ENCODE data around the gene PGLYRP4. TPM values are rescaled to one million over a fixed set of nuclear protein-coding genes. Genes with fewer than 3 reads are reported as not detected.

The PGLYRP4 gene
- total RNA-seq, 2 experiments from 2014 or later, result not detected

GRCh38 chr1:153366261-153366660 lies 17.6 kb upstream of the PGLYRP4 start:
- no peak for DNase-seq (ENCODE audit: low spot score)
- no peaks in the 10 kb centered on the region for H3K9me3 ChIP-seq (ENCODE audit: low read length)
- no peaks in the 10 kb centered on the region for H3K36me3 ChIP-seq (ENCODE audit: insufficient read depth, low read length)
- BruUV-seq (replicated peaks), result no TSS peak
- no peak overlapping the region for H3K27ac ChIP-seq (ENCODE audit: low read depth, low read length, poor library complexity, severe bottlenecking)
- no peak overlapping the region for H3K4me2 ChIP-seq (ENCODE audit: low read length)
- CTCF ChIA-PET (ENCODE audit: unreplicated experiment), result no interaction called here
- TF ChIP-seq EZH2phosphoT487 (IDR thresholded peaks at IDR 0.05; ENCODE audit: borderline replicate concordance, low read depth, low read length), result no peak
- TF ChIP-seq, protein P1, sequence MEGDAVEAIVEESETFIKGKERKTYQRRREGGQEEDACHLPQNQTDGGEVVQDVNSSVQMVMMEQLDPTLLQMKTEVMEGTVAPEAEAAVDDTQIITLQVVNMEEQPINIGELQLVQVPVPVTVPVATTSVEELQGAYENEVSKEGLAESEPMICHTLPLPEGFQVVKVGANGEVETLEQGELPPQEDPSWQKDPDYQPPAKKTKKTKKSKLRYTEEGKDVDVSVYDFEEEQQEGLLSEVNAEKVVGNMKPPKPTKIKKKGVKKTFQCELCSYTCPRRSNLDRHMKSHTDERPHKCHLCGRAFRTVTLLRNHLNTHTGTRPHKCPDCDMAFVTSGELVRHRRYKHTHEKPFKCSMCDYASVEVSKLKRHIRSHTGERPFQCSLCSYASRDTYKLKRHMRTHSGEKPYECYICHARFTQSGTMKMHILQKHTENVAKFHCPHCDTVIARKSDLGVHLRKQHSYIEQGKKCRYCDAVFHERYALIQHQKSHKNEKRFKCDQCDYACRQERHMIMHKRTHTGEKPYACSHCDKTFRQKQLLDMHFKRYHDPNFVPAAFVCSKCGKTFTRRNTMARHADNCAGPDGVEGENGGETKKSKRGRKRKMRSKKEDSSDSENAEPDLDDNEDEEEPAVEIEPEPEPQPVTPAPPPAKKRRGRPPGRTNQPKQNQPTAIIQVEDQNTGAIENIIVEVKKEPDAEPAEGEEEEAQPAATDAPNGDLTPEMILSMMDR (conservative IDR thresholded peaks at IDR 0.05; ENCODE audit: low read length), result no peak
- H3K4me1 ChIP-seq (ENCODE audit: insufficient read depth, low read length, poor library complexity, severe bottlenecking), result no peaks in the 10 kb centered on the region
- no peaks in the 10 kb centered on the region for H4K20me1 ChIP-seq (ENCODE audit: insufficient read depth, low read length)
- no peak overlapping the region for H3K4me3 ChIP-seq (ENCODE audit: low read depth, low read length, poor library complexity, severe bottlenecking)
- H3K9me2 ChIP-seq (ENCODE audit: insufficient read depth, low read length), result no peaks in the 10 kb centered on the region
- intact Hi-C loops (cut with micrococcal nuclease; ENCODE audit: unreplicated experiment), result no loop called here
- POLR2A ChIA-PET, result no interaction called here
- H3K79me2 ChIP-seq (ENCODE audit: insufficient read depth, low read depth, low read length), result no peaks in the 10 kb centered on the region
- no peak overlapping the region for H2AFZ ChIP-seq (ENCODE audit: low read length)

DNA sequence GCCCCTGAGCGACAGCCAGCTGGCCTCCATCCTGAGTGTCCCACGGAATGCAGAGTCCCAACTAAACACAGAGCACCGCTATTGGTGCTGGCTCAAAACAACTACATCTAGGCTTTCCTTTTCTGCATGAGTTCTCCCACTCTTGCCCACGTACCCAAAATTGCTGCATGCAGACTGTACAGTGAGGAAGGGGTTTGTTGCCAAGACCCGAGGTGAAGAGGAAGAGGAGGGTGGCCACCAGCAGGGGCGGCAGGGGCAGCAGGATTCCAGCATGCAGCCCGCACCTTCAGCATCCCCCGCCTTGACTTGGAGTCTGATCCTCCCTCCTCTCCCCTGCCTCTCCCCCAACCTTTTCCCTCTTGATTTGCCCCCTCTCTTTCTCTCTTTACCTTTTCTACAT lies 17.1 kb upstream of the PGLYRP4 start:
- intact Hi-C loops (cut with micrococcal nuclease; ENCODE audit: unreplicated experiment), result no loop called here
- H3K9me2 ChIP-seq (ENCODE audit: insufficient read depth, low read length), result no peaks in the 10 kb centered on the region
- CTCF ChIA-PET (ENCODE audit: unreplicated experiment), result no interaction called here
- H2AFZ ChIP-seq (ENCODE audit: low read length), result no peak overlapping the region
- no peaks in the 10 kb centered on the region for H3K4me1 ChIP-seq (ENCODE audit: insufficient read depth, low read length, poor library complexity, severe bottlenecking)
- no peak overlapping the region for H3K4me2 ChIP-seq (ENCODE audit: low read length)
- no peak overlapping the region for H3K27ac ChIP-seq (ENCODE audit: low read depth, low read length, poor library complexity, severe bottlenecking)
- no peak overlapping the region for H3K4me3 ChIP-seq (ENCODE audit: low read depth, low read length, poor library complexity, severe bottlenecking)
- DNase-seq (ENCODE audit: low spot score), result no peak
- no peaks in the 10 kb centered on the region for H3K36me3 ChIP-seq (ENCODE audit: insufficient read depth, low read length)
- H4K20me1 ChIP-seq (ENCODE audit: insufficient read depth, low read length), result no peaks in the 10 kb centered on the region
- POLR2A ChIA-PET, result no interaction called here
- no peaks in the 10 kb centered on the region for H3K79me2 ChIP-seq (ENCODE audit: insufficient read depth, low read depth, low read length)
- no TSS peak for BruUV-seq (replicated peaks)
- TF ChIP-seq EZH2phosphoT487 (IDR thresholded peaks at IDR 0.05; ENCODE audit: borderline replicate concordance, low read depth, low read length), result no peak
- TF ChIP-seq, protein P1 (conservative IDR thresholded peaks at IDR 0.05; ENCODE audit: low read length), result no peak
- H3K9me3 ChIP-seq (ENCODE audit: low read length), result no peaks in the 10 kb centered on the region

GRCh38 chr1:153364766-153365666 lies 16.4 kb upstream of the PGLYRP4 start:
- ChIA-PET CTCF (ENCODE audit: unreplicated experiment) (no interaction called here), POLR2A (no interaction called here)
- Histone ChIP-seq H3K4me2 (ENCODE audit: low read length) (no peak overlapping the region), H3K4me3 (ENCODE audit: low read depth, low read length, poor library complexity, severe bottlenecking) (no peak overlapping the region), H4K20me1 (ENCODE audit: insufficient read depth, low read length) (no peaks in the 10 kb centered on the region), H3K27ac (ENCODE audit: low read depth, low read length, poor library complexity, severe bottlenecking) (no peak overlapping the region), H3K36me3 (ENCODE audit: insufficient read depth, low read length) (no peaks in the 10 kb centered on the region), H3K9me3 (ENCODE audit: low read length) (no peaks in the 10 kb centered on the region), H3K9me2 (ENCODE audit: insufficient read depth, low read length) (no peaks in the 10 kb centered on the region), H2AFZ (ENCODE audit: low read length) (no peak overlapping the region), H3K4me1 (ENCODE audit: insufficient read depth, low read length, poor library complexity, severe bottlenecking) (no peaks in the 10 kb centered on the region), H3K79me2 (ENCODE audit: insufficient read depth, low read depth, low read length) (no peaks in the 10 kb centered on the region)
- no TSS peak for BruUV-seq (replicated peaks)
- intact Hi-C loops (cut with micrococcal nuclease; ENCODE audit: unreplicated experiment), result no loop called here
- no peak for DNase-seq (ENCODE audit: low spot score)
- TF ChIP-seq, protein P1 (conservative IDR thresholded peaks at IDR 0.05; ENCODE audit: low read length), result no peak
- TF ChIP-seq EZH2phosphoT487 (IDR thresholded peaks at IDR 0.05; ENCODE audit: borderline replicate concordance, low read depth, low read length), result no peak
